Measurements from ENCODE around the gene CD52.

DNA sequence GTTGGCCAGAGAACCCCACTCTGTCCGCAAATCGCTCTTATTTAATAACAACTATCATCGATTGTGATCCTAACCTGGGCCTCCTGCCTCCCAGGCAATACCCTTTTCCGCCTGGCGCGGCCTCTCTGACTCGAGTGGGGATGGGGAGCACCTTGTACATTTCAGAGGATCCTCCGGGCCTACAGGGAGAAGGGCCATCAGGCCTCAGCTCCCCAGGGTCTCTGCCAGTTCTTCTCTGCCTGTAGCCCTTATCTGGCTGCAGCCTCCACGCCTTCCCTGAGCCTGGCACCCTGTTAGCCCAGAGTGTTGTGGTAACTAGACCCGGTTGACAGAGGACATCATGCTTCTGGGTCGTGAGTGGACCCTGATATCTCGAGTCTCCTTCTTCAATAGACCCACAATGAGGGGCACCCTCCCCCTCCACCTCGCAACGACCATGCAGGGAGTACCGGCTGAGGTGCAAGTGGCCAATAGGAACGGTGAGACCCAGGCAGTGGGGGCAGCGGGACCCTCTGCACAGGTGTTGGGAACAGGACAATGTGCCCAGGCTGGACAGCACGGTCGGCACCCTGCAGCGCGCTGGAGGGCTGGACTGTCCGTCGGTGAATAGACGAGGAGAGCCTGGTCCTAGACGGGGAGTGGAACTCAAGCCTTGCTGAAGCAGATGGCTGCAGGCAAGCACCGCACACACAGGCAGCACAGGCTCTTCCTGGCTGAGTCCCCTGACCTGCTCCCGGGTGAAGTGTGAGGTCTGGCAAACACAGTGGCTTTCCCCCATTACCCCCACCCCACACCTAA lies 43.2 kb downstream of the CD52 start:
- TF ChIP-seq CTCF (IDR thresholded peaks at IDR 0.05) (no peak), POLR2A (IDR thresholded peaks at IDR 0.05) (no peak)
